Measurements from ENCODE around the gene SUPT4H1. TPM values are rescaled to one million over a fixed set of nuclear protein-coding genes. Genes with fewer than 3 reads are reported as not detected.
A peak's percentile ranks its signal among the peaks of the same experiment; 100 is the strongest.

Gene SUPT4H1
- 51.6 and 83.6 TPM in 2 replicates for total RNA-seq (2012; rRNA removed)
- 97.3 and 129 TPM in 2 replicates for polyA plus RNA-seq (2012; rRNA removed)
- 64.1 and 109 TPM in 2 replicates for polyA plus RNA-seq (2012; cell fraction: cytosol; rRNA removed)
- 30.0 and 85.6 TPM in 2 replicates for polyA plus RNA-seq (2012; cell fraction: nucleus; rRNA removed; ENCODE audit: low replicate concordance)
- percentile 80 among the genes with signal in this experiment for Bru-seq, nascent RNA
- BruChase-seq, experiment 1, labeled RNA remaining after a 6-hour chase = percentile 91 among the genes with signal in this experiment
- BruChase-seq, experiment 2, labeled RNA remaining after a 2-hour chase = percentile 86 among the genes with signal in this experiment
- long read RNA-seq, transcript SUPT4H1-201 (5 exons, 1,489 nt) = major isoform, 7 of 14 reads
- long read RNA-seq, partial matches to known transcripts = 0 of 14 reads
- long read RNA-seq, other reads (novel, unspliced or antisense) = 4 of 14 reads

DNA sequence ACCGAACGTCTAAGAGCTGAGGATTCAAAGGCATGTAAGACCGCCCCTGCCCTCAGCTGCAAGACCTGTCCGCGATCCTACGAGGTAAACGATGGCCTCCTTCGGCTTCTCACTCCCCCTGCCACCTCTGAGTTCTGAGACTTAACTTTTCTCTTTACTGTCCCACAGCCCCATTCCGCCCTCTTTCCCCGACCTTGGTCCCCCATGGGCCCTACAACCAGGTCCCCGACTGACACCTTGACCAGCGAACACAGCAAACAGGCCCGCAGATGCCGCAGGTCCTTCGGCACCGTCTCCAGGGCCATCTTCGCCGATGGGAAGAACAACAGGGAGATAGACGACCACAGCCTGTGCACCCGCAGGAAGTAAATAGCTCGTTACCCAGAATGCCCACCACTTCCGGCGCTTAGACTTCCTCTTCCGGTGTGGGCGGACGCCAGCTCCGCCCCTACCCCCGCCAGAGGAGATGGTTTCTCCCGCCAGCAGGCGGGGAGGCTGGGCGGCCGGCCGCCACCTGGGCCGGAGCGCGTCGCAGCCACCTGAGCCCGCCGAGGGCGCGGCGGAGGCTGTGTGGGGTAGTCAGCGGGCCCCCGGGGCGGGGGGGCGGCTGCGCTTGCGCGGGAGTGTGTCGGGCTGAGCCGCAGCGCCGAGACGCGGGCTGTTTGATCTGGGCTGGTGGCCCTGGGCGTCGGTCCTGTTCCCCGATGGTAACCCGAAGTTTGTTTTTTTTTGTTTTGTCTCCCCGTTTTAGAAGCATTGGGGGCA, at the start of gene SUPT4H1:
TSS of gene SUPT4H1 (minus strand) at position 371 of the 765 bp plus-strand sequence. CDS start at position 305, 66 bp downstream.
- dilution Hi-C loops (cut with HindIII; ENCODE audit: low sequenced_read_pairs, unreplicated experiment) (no loop called here), in situ Hi-C loops (cut with MboI; ENCODE audit: low sequenced_read_pairs) (no loop called here), intact Hi-C loops (cut with micrococcal nuclease) (loop anchor here (1.0 to 5.0 kb wide), 5 partner anchors 27 to 165 kb away; partner anchors contain the start of gene RNF43)
- Histone ChIP-seq H3K4me3 (ENCODE audit: insufficient read depth, low read depth, low read length) (peak within 1 kb of the TSS; percentile 94), H3K4me2 (ENCODE audit: low read depth, low read length) (peak within 1 kb of the TSS; percentile 100), H3K4ac (ENCODE audit: low read depth, low read length) (peak within 1 kb of the TSS; percentile 97), H3K27ac (ENCODE audit: insufficient read depth, low read length) (peak within 1 kb of the TSS; percentile 94), H4K20me1 (ENCODE audit: insufficient read depth, low read length) (no peaks in the 10 kb centered on the region), H3K14ac (replicated peaks; ENCODE audit: low read depth, low read length) (peak within 1 kb of the TSS; percentile 95), H3K79me1 (ENCODE audit: low read depth in 1 of 2, low read length in 2 of 2) (peaks cover 20 to 29% of the 10 kb centered on the region in 2 experiments), H3K36me3 (ENCODE audit: control insufficient read depth, insufficient read depth, low read length) (peaks cover 17% of the 10 kb centered on the region), H3K9ac (ENCODE audit: low read depth, low read length) (peak within 1 kb of the TSS; percentile 98), H3K27me3 (ENCODE audit: control insufficient read depth, insufficient read depth, low read length) (no peaks in the 10 kb centered on the region), H3K9me3 (ENCODE audit: control insufficient read depth, insufficient read depth, low read length) (no peaks in the 10 kb centered on the region), H2AK5ac (ENCODE audit: low read depth, low read length) (peak within 1 kb of the TSS; percentile 95), H4K91ac (ENCODE audit: insufficient read depth, low read depth, low read length) (peak within 1 kb of the TSS; percentile 77), H2BK15ac (ENCODE audit: low read depth, low read length) (no peak within 1 kb of the TSS), H4K8ac (ENCODE audit: low read depth in 2 of 2, low read length in 2 of 2) (peak within 1 kb of the TSS; percentile 78 to 99), H3K23ac (ENCODE audit: low read depth, low read length) (peak within 1 kb of the TSS; percentile 85), H2AFZ (replicated peaks; ENCODE audit: low read length, poor library complexity) (peak within 1 kb of the TSS; percentile 97), H2BK20ac (ENCODE audit: low read depth, low read length) (no peak within 1 kb of the TSS), H3K4me1 (ENCODE audit: control insufficient read depth, insufficient read depth, low read length) (no peaks in the 10 kb centered on the region), H3K56ac (ENCODE audit: extremely low read depth, insufficient read depth, low read length) (peak within 1 kb of the TSS; percentile 73), H2BK120ac (ENCODE audit: low read depth, low read length) (peak within 1 kb of the TSS; percentile 41), H2BK5ac (ENCODE audit: low read depth, low read length, poor library complexity, severe bottlenecking) (peak within 1 kb of the TSS; percentile 82), H3K9me1 (ENCODE audit: insufficient read depth, low read length) (no peaks in the 10 kb centered on the region), H2AK9ac (replicated peaks; ENCODE audit: low read depth, low read length, poor library complexity) (peak within 1 kb of the TSS; percentile 99), H3K18ac (ENCODE audit: low read depth, low read length) (peak within 1 kb of the TSS; percentile 82), H4K5ac (ENCODE audit: low read depth, low read length) (peak within 1 kb of the TSS; percentile 94)
- CTCF ChIA-PET = interaction anchor here (1.2 to 1.6 kb wide), 3 partner anchors 34 to 66 kb away, joined by 5 to 7 read pairs (median 5); partner anchors contain the start of gene RNF43
- WGBS, 2 experiments (ENCODE audit: extremely low coverage in 2 of 2, insufficient read length in 1 of 2) = 0% methylated on average over 45 of the region's 60 CpGs; no CpG with 5 or more reads in 1 of the 2 experiments
- DNase-seq (peak; percentile 92), ATAC-seq (ENCODE audit: low read depth) (peak; percentile 87)
- no TSS peak for BruUV-seq (replicated peaks)
- POLR2A ChIA-PET (ENCODE audit: unreplicated experiment) = interaction anchor here (0.5 to 2.3 kb wide), 9 partner anchors 8 to 63 kb away, joined by 3 to 13 read pairs (median 3); no protein-coding TSS in a partner anchor
- TF ChIP-seq MAZ (IDR thresholded peaks at IDR 0.05; ENCODE audit: borderline replicate concordance, low read depth, low read length) = peak; percentile 65; the same call in 1 of the 2 replicates
- peak; percentile 90 for TF ChIP-seq BHLHE40 (IDR thresholded peaks at IDR 0.05; ENCODE audit: low read depth, low read length)
- TF ChIP-seq MAFK (IDR thresholded peaks at IDR 0.05; ENCODE audit: low read depth, low read length) = no peak
- no peak for TF ChIP-seq RCOR1 (IDR thresholded peaks at IDR 0.05; ENCODE audit: insufficient replicate concordance, low read length)
- TF ChIP-seq POLR2A (IDR thresholded peaks at IDR 0.05; ENCODE audit: low read depth, low read length) = peak; percentile 89
- TF ChIP-seq RAD21 (IDR thresholded peaks at IDR 0.05; ENCODE audit: low read length) = 0 out of 2 replicates have a peak, but pooled peaks have one; percentile 6
- TF ChIP-seq MXI1 (IDR thresholded peaks at IDR 0.05; ENCODE audit: borderline replicate concordance, low read depth, low read length) = 0 out of 2 replicates have a peak, but pooled peaks have one; percentile 21

Data from IMR-90 (cell line).